GM19193 (cell line): ENCODE data around the gene ASMTL.

Source experiments
- POLR2A ChIP-seq: IDR thresholded peaks from 4 replicates; pipeline ENCODE4 v1.6.1; 2011; ENCODE audit not compliant: insufficient read depth, insufficient read length; ENCODE audit errors: extremely low read depth

Gene ASMTL

DNA sequence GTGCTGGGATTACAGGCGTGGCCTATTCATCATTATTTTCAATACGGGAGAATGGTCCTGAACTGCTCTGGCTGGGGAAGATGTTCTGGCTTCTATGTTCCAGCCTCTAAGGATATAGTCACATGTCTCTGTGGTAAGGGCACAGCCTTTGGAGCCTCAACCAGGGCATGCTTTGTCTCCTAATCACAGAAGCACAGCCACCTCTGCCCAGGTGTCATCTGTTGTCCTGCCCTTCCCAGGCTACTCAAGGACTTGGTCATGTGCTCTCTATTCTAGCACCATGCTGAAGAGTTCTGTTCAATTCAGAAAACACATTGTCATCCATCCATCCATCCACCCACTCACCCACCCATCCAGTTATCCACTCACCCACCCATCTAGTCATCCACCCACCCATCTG, 29.5 kb downstream of the ASMTL start:
- no peak for TF ChIP-seq POLR2A

GRCh38 chrX:1422135-1422465, 30.6 kb downstream of the ASMTL start:
- no peak for TF ChIP-seq POLR2A

DNA sequence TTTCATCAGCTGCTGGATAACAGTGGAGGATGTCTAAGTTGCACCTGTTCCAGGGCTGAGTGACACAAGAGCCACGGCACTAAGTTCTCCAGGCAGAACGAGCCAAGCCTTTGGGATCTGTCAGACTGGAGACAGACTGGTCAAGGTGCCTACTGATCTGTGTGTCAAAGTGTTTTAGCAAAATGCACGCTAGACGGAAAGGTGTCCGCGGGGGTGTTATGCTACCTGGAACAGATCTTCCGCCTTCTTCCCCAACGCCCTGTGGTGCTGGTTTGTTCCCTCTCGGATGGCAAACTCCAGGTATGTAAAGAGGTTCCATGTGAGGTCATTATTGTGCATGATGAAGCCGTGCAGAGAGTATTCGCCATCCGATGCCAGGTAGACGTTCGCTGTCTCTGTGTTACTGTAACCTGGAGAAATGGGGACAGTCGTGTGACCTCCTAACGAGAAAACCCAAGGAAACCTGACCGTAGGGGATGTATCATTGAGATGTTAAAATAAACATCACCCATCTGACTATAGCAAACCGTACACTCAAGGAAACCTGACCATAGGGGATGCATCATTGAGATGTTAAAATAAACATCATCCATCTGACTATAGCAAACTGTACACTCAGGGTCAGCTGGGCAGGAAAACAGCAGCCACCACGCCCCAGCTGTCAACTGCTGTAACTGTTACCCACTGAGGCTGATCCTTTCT, 31.1 kb downstream of the ASMTL start:
- no peak for TF ChIP-seq POLR2A

DNA sequence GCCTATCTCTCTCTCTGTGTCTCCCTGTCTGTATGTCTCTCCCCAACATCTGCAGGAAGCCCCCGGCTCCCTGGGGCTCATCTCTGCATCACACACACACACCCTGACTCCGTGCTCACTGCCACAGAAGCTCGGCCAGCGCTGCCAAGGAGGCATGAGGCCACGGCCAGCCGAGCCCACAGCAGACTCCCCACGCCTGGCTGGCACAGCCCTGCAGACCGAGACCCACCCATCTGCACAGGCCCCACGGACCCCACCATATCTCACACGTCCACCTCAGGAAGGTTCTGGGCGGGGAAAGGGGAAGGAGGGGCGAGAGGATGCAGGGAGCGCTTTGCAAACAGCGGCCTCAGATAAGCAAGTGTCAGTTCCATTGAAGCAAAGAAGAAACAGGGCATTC, 32.3 kb downstream of the ASMTL start:
- TF ChIP-seq POLR2A, result no peak

DNA sequence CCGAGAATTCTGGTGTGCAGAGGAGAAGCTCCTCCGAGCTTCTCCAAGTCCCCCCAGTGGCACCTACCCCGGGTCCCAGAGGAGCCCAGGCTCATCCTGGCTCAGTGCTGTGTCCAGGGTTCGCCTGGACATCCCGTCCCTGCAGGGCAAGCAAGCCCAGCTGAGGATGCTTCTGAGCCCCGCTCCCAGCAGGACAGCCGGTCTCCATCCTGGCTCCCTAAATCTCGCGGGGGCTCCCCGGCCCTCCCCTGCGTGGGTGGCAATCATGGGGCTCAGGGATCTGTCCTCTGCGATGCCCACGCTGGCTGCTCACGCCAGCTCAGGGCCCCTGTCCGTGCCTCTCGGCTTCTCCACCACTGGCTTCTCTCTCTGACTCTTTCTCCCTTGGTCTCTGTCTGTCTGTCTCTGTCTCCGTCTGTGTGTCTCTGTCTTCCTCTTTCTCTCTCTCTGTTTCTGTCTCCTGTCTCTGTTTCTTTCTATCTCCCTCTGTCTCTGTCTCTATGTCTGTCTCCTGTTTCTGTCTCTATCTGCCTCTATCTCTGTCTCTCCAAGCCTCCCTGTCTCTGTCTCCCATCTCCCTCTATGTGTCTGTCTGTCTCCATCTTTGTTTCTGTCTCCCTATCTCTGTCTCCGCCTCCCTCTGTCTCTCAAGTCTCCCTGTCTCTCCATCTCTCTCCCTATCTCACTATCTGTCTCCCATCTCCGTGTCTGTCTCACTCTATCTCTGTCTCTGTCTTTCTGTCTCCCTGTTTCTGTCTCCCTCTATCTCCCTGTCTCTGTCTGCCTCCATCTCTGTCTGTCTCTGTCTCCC, 33.0 kb downstream of the ASMTL start:
- peak; percentile 13 for TF ChIP-seq POLR2A

- no peak for TF ChIP-seq POLR2A
Measured at GRCh38 chrX:1418901-1419544, 33.7 kb downstream of the ASMTL start.

DNA sequence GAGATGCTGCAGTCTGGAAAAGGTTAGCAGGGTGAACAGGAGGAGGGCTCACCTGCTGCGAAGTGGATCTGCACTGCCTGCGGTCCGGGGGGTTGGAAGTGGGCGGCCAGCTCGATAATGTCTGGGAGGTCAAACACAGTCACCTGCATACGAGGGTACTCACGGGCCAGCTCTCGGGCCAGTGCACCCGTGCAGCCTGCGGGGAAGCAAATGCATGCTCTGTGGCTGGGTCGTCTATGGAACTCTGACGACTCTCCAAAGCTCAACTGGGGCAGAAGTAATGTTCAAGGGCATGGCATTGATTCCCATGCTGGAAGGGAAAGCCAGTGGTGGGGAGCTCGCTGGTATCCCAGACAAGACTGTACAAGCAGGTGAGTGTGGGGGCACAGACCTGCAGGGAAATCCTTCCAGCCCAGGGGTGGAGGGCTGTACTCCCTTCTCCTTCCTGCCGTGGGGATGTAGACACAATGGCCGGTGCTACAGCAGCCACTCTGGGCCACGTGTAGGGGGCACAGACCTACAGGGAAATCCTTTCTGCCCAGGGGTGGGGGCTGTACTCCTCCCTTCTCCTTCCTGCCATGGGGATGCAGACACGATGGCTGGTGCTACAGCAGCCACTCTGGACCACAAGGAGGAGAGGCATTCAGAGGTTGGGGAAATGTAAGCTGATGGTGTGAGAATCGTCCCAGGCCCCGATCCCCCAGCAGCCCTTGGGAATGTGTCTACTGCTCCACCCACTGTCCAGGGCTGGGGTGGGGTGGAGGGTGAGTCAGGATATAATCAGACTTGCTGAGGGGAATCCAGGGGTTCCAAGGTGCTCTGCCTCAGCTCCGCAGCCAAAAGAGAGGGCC, 34.6 kb downstream of the ASMTL start:
- peak; percentile 36 for TF ChIP-seq POLR2A

DNA sequence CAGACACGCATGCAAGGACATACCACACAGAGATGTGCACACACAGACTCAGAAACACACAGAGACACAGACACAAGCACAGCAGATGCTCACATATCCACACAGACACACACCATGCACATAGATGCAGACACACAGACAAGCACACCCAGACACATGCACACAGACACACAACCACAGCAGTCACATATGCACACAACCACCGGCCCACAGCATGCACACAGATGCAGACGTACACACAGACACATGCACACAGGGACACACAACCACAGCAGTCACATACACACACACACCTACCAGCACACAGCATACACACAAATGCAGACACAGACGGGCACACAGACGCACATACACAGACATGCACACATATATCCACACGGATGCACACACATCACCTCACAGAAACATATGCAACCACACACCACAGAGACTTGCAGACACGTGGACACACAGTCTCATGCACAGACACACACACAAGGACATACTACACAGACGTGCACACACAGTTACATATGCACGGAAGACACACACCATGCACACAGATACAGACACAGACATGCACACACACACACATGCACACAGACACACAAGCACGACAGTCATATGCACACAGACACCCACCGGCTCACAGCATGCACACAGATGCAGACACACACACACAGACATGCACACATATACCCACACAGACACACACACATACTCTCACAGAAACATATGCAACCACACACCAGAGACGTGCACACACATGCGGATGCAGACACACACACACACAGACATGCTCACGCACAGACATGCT, 35.5 kb downstream of the ASMTL start:
- peak; percentile 5 for TF ChIP-seq POLR2A

DNA sequence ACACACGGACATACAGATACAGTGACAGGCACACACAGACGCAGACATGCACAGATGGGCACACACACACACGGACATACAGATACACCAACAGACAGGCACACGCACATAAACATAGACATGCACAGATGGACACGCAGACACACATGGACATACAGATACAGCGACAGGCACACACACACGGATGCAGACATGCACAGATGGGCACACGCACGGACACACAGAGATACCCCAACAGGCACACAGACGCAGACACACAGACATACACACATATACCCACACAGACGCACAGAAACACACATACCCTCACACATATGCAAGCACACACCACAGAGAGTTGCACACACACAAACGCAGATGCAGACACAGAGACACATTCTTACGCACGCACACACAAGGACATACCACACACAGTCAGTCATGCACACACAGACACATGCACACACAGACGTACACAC, 36.4 kb downstream of the ASMTL start:
- TF ChIP-seq POLR2A, result no peak

GRCh38 chrX:1412551-1413161, 40.1 kb downstream of the ASMTL start:
- no peak for TF ChIP-seq POLR2A

GRCh38 chrX:1411326-1411725, 41.4 kb downstream of the ASMTL start:
- TF ChIP-seq POLR2A, result no peak

DNA sequence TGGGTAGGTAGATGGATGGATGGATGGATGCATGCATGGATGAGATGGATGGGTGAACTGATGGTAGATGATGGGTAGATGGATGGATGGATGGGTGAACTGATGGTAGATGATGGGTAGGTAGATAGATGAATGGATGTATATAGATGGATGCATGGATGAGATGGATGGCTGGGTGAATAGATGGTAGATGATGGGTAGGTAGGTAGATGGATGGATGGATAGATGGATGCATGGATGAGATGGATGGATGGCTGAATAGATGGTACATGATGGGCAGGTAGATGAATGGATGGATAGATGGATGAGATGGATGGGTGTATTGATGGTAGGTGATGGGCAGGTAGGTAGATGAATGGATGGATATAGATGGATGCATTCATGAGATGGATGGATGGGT, 45.7 kb downstream of the ASMTL start:
- TF ChIP-seq POLR2A, result no peak

GRCh38 chrX:1403228-1403627, 49.5 kb downstream of the ASMTL start:
- no peak for TF ChIP-seq POLR2A
